ENCODE data around the gene LRRC63. TPM values are rescaled to one million over a fixed set of nuclear protein-coding genes. Genes with fewer than 3 reads are reported as not detected.

Gene LRRC63
- polyA plus RNA-seq, 3 donors: 0.36 TPM; not detected in 2

GRCh38 chr13:46197299-46198048 is 14.3 kb upstream of the LRRC63 start:
- no peak overlapping the region for H2AFZ ChIP-seq (ENCODE audit: insufficient read depth, low read depth, low read length, poor library complexity, severe bottlenecking)

GRCh38 chr13:46198696-46199193 is 13.0 kb upstream of the LRRC63 start:
- WGBS (ENCODE audit: insufficient coverage): 80% methylated on average over 3 of the region's 3 CpGs
- no peak for DNase-seq
- Mint-ChIP-seq H3K4me1 (peaks cover 45% of the 10 kb centered on the region), H3K36me3 (no peaks in the 10 kb centered on the region), H3K4me3 (no peak overlapping the region), H3K27me3 (ENCODE audit: low read depth in 3 of 3) (peaks cover 0 to 4% (median 1%) of the 10 kb centered on the region in 3 donors), H3K27ac (no peak overlapping the region), H3K9me3 (peaks cover 0 to 3% (median 0%) of the 10 kb centered on the region in 7 donors)
- no peaks in the 10 kb centered on the region for H4K20me1 ChIP-seq (ENCODE audit: insufficient read depth, low read length)
- no peaks in the 10 kb centered on the region for H3K36me3 ChIP-seq (replicated peaks in 1 of 2; ENCODE audit: control insufficient read depth in 1 of 2, insufficient read depth in 2 of 2, low read length in 2 of 2)
- H3K9me3 ChIP-seq (replicated peaks in 1 of 2; ENCODE audit: control insufficient read depth in 1 of 2, insufficient read depth in 1 of 2, low read length in 2 of 2): no peaks in the 10 kb centered on the region
- H3K27me3 ChIP-seq (ENCODE audit: control insufficient read depth in 2 of 2, insufficient read depth in 2 of 2, low read length in 2 of 2): no peaks in the 10 kb centered on the region
- no peak overlapping the region for H3K4me3 ChIP-seq (replicated peaks in 1 of 3; ENCODE audit: low read depth in 2 of 3, low read length in 3 of 3)
- peaks cover 49 to 68% of the 10 kb centered on the region in 2 donors for H3K4me1 ChIP-seq (ENCODE audit: control insufficient read depth in 1 of 2, insufficient read depth in 2 of 2, low read length in 2 of 2)
- no peak overlapping the region for H3K9ac ChIP-seq (ENCODE audit: insufficient read depth, low read length, poor library complexity, severe bottlenecking)
- intact Hi-C loops (cut with micrococcal nuclease): no loop called here
- H3K27ac ChIP-seq (ENCODE audit: low read depth in 1 of 2, low read length in 2 of 2): no peak overlapping the region
- no peak overlapping the region for H2AFZ ChIP-seq (ENCODE audit: insufficient read depth, low read depth, low read length, poor library complexity, severe bottlenecking)
- no peak for TF ChIP-seq CTCF (IDR thresholded peaks at IDR 0.05)
- H3K4me2 ChIP-seq (replicated peaks; ENCODE audit: extremely low read depth, low read length, poor library complexity, severe bottlenecking): no peak overlapping the region
- H3K79me2 ChIP-seq (ENCODE audit: insufficient read depth, low read length): no peaks in the 10 kb centered on the region

More at GRCh38 chr13:46197299-46198048, 14.3 kb upstream of the LRRC63 start:
- Histone ChIP-seq H3K4me2 (replicated peaks; ENCODE audit: extremely low read depth, low read length, poor library complexity, severe bottlenecking) (no peak overlapping the region), H3K36me3 (replicated peaks in 1 of 2; ENCODE audit: control insufficient read depth in 1 of 2, insufficient read depth in 2 of 2, low read length in 2 of 2) (no peaks in the 10 kb centered on the region), H3K9me3 (replicated peaks in 1 of 2; ENCODE audit: control insufficient read depth in 1 of 2, insufficient read depth in 1 of 2, low read length in 2 of 2) (no peaks in the 10 kb centered on the region), H4K20me1 (ENCODE audit: insufficient read depth, low read length) (no peaks in the 10 kb centered on the region), H3K27me3 (ENCODE audit: control insufficient read depth in 2 of 2, insufficient read depth in 2 of 2, low read length in 2 of 2) (no peaks in the 10 kb centered on the region), H3K27ac (ENCODE audit: low read depth in 1 of 2, low read length in 2 of 2) (peak overlapping the region in 1 of 2 donors; percentile 43), H3K9ac (ENCODE audit: insufficient read depth, low read length, poor library complexity, severe bottlenecking) (no peak overlapping the region), H3K79me2 (ENCODE audit: insufficient read depth, low read length) (no peaks in the 10 kb centered on the region), H3K4me3 (replicated peaks in 1 of 3; ENCODE audit: low read depth in 2 of 3, low read length in 3 of 3) (no peak overlapping the region), H3K4me1 (ENCODE audit: control insufficient read depth in 1 of 2, insufficient read depth in 2 of 2, low read length in 2 of 2) (peaks cover 54 to 64% of the 10 kb centered on the region in 2 donors)
- intact Hi-C loops (cut with micrococcal nuclease): no loop called here
- Mint-ChIP-seq H3K27me3 (ENCODE audit: low read depth in 3 of 3) (peaks cover 0 to 4% (median 1%) of the 10 kb centered on the region in 3 donors), H3K9me3 (peaks cover 0 to 3% (median 0%) of the 10 kb centered on the region in 7 donors), H3K36me3 (no peaks in the 10 kb centered on the region), H3K4me3 (no peak overlapping the region), H3K27ac (no peak overlapping the region), H3K4me1 (peaks cover 39% of the 10 kb centered on the region)
- no peak for TF ChIP-seq CTCF (IDR thresholded peaks at IDR 0.05)
- WGBS (ENCODE audit: insufficient coverage): 47% methylated on average over 3 of the region's 4 CpGs
- DNase-seq: peak in 2 of 3 donors; percentile 53 to 59

Data from CD14-positive monocyte (primary cell).